Measurements from ENCODE around the gene HOXD13.

The HOXD13 gene

DNA sequence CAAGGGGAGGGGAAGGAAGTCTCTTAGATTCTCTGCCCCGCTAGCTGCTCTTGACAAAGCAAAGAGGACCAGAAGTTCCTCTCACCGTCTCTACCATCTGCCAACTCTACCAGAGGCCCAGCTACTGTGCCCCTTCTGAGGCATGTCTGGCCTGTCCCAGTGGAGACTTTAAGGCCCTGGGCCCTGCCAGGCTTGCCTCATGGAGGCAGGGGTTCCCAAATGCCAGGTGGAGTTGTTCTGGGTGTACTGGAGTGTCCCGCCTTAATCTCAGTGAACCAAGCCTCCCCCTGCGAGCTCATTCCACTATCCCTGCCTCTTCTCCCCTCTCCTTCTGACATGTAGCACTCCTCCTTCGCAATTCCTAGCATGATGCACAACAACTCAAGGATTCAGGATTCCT is 9.3 kb downstream of the HOXD13 start:
- H3K18ac ChIP-seq (ENCODE audit: low read length): no peak overlapping the region
- peaks cover 91% of the 10 kb centered on the region for H3K27me3 ChIP-seq (ENCODE audit: insufficient read depth, low read length)
- no peak overlapping the region for H4K91ac ChIP-seq (ENCODE audit: low read depth, low read length)
- H2AFZ ChIP-seq (ENCODE audit: insufficient read depth, low read length, poor library complexity): no peak overlapping the region
- H2AK5ac ChIP-seq (ENCODE audit: low read length): no peak overlapping the region
- no peak overlapping the region for H3K4me3 ChIP-seq (ENCODE audit: low read depth, low read length)
- H3K23ac ChIP-seq (ENCODE audit: low read length): no peak overlapping the region
- H2BK12ac ChIP-seq (ENCODE audit: low read length): no peak overlapping the region
- WGBS (ENCODE audit: extremely low coverage, insufficient coverage, insufficient read length): no CpG with 5 or more reads among the region's 5 CpGs
- H3K9me3 ChIP-seq (ENCODE audit: insufficient read depth, low read depth, low read length): peaks cover 15% of the 10 kb centered on the region
- DNase-seq: no peak
- no peak overlapping the region for H2BK5ac ChIP-seq (ENCODE audit: low read depth, low read length, poor library complexity)
- H3K4ac ChIP-seq (ENCODE audit: low read depth, low read length): no peak overlapping the region
- H3K4me2 ChIP-seq (ENCODE audit: low read length): no peak overlapping the region
- no peak overlapping the region for H3K27ac ChIP-seq (ENCODE audit: low read depth, low read length)
- no peak overlapping the region for H4K12ac ChIP-seq (ENCODE audit: low read depth, low read length)
- no peak overlapping the region for H2BK120ac ChIP-seq (ENCODE audit: insufficient read depth, low read length, poor library complexity)
- no peak overlapping the region for H4K8ac ChIP-seq (ENCODE audit: low read depth, low read length)
- H3K9ac ChIP-seq (ENCODE audit: low read length): no peak overlapping the region
- no peak overlapping the region for H3K14ac ChIP-seq (ENCODE audit: low read length)
- H3K79me1 ChIP-seq (ENCODE audit: low read length): peaks cover 4% of the 10 kb centered on the region
- peaks cover 6 to 29% of the 10 kb centered on the region in 2 experiments for H3K4me1 ChIP-seq (ENCODE audit: control insufficient read depth in 1 of 2, insufficient read depth in 2 of 2, low read length in 2 of 2)
- H3K36me3 ChIP-seq (ENCODE audit: control insufficient read depth in 1 of 2, insufficient read depth in 2 of 2, low read length in 2 of 2): no peaks in the 10 kb centered on the region
- H3K79me2 ChIP-seq (ENCODE audit: control insufficient read depth, insufficient read depth, low read length, poor library complexity): no peaks in the 10 kb centered on the region

GRCh38 chr2:176102309-176102866 is 9.9 kb downstream of the HOXD13 start:
- Histone ChIP-seq H4K8ac (ENCODE audit: low read depth, low read length) (no peak overlapping the region), H4K12ac (ENCODE audit: low read depth, low read length) (no peak overlapping the region), H3K79me1 (ENCODE audit: low read length) (peaks cover 4% of the 10 kb centered on the region), H3K9me3 (ENCODE audit: insufficient read depth, low read depth, low read length) (peaks cover 16% of the 10 kb centered on the region), H3K27me3 (ENCODE audit: insufficient read depth, low read length) (peaks cover 91% of the 10 kb centered on the region), H2AK5ac (ENCODE audit: low read length) (no peak overlapping the region), H3K4me1 (ENCODE audit: control insufficient read depth in 1 of 2, insufficient read depth in 2 of 2, low read length in 2 of 2) (peaks cover 11 to 32% of the 10 kb centered on the region in 2 experiments), H3K23ac (ENCODE audit: low read length) (no peak overlapping the region), H2BK5ac (ENCODE audit: low read depth, low read length, poor library complexity) (no peak overlapping the region), H3K79me2 (ENCODE audit: control insufficient read depth, insufficient read depth, low read length, poor library complexity) (no peaks in the 10 kb centered on the region), H3K18ac (ENCODE audit: low read length) (no peak overlapping the region), H3K4me2 (ENCODE audit: low read length) (no peak overlapping the region), H3K14ac (ENCODE audit: low read length) (no peak overlapping the region), H2AFZ (ENCODE audit: insufficient read depth, low read length, poor library complexity) (no peak overlapping the region), H3K4ac (ENCODE audit: low read depth, low read length) (no peak overlapping the region), H3K27ac (ENCODE audit: low read depth, low read length) (no peak overlapping the region), H3K9ac (ENCODE audit: low read length) (no peak overlapping the region), H2BK120ac (ENCODE audit: insufficient read depth, low read length, poor library complexity) (no peak overlapping the region), H4K91ac (ENCODE audit: low read depth, low read length) (no peak overlapping the region), H2BK12ac (ENCODE audit: low read length) (no peak overlapping the region), H3K4me3 (ENCODE audit: low read depth, low read length) (no peak overlapping the region), H3K36me3 (ENCODE audit: control insufficient read depth in 1 of 2, insufficient read depth in 2 of 2, low read length in 2 of 2) (no peaks in the 10 kb centered on the region)
- WGBS (ENCODE audit: extremely low coverage, insufficient coverage, insufficient read length): no CpG with 5 or more reads among the region's 7 CpGs
- no peak for DNase-seq

DNA sequence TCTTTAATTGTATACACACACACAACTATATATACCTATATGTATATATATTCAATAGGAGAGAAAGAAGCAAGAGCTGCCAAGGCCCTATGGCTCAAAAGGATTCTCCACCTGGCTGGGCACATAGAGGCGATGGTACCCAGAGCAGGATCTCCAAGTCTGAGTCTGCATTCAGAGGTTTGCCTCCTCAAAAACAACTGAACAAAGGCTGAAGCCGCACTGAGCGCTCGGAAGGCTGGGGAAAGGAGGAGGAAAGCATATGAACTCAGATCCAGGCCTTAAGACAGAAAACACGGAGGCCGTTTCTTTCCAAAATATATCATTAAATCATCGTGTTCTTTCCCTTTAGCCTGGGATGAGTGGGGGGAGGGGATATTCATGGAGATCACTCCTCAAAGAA is 10.7 kb downstream of the HOXD13 start:
- Histone ChIP-seq H3K4me3 (ENCODE audit: low read depth, low read length) (no peak overlapping the region), H3K9me3 (ENCODE audit: insufficient read depth, low read depth, low read length) (peaks cover 16% of the 10 kb centered on the region), H2BK5ac (ENCODE audit: low read depth, low read length, poor library complexity) (no peak overlapping the region), H3K9ac (ENCODE audit: low read length) (no peak overlapping the region), H3K18ac (ENCODE audit: low read length) (no peak overlapping the region), H3K23ac (ENCODE audit: low read length) (no peak overlapping the region), H3K27ac (ENCODE audit: low read depth, low read length) (no peak overlapping the region), H3K36me3 (ENCODE audit: control insufficient read depth in 1 of 2, insufficient read depth in 2 of 2, low read length in 2 of 2) (no peaks in the 10 kb centered on the region), H4K91ac (ENCODE audit: low read depth, low read length) (no peak overlapping the region), H4K8ac (ENCODE audit: low read depth, low read length) (no peak overlapping the region), H2BK12ac (ENCODE audit: low read length) (no peak overlapping the region), H2AK5ac (ENCODE audit: low read length) (no peak overlapping the region), H4K12ac (ENCODE audit: low read depth, low read length) (no peak overlapping the region), H3K79me2 (ENCODE audit: control insufficient read depth, insufficient read depth, low read length, poor library complexity) (no peaks in the 10 kb centered on the region), H3K79me1 (ENCODE audit: low read length) (peaks cover 4% of the 10 kb centered on the region), H2BK120ac (ENCODE audit: insufficient read depth, low read length, poor library complexity) (no peak overlapping the region), H3K27me3 (ENCODE audit: insufficient read depth, low read length) (peaks cover 91% of the 10 kb centered on the region), H3K4me1 (ENCODE audit: control insufficient read depth in 1 of 2, insufficient read depth in 2 of 2, low read length in 2 of 2) (peaks cover 10 to 25% of the 10 kb centered on the region in 2 experiments), H3K4ac (ENCODE audit: low read depth, low read length) (no peak overlapping the region), H3K4me2 (ENCODE audit: low read length) (no peak overlapping the region), H2AFZ (ENCODE audit: insufficient read depth, low read length, poor library complexity) (no peak overlapping the region), H3K14ac (ENCODE audit: low read length) (no peak overlapping the region)
- WGBS (ENCODE audit: extremely low coverage, insufficient coverage, insufficient read length): no CpG with 5 or more reads among the region's 7 CpGs
- DNase-seq: no peak

DNA sequence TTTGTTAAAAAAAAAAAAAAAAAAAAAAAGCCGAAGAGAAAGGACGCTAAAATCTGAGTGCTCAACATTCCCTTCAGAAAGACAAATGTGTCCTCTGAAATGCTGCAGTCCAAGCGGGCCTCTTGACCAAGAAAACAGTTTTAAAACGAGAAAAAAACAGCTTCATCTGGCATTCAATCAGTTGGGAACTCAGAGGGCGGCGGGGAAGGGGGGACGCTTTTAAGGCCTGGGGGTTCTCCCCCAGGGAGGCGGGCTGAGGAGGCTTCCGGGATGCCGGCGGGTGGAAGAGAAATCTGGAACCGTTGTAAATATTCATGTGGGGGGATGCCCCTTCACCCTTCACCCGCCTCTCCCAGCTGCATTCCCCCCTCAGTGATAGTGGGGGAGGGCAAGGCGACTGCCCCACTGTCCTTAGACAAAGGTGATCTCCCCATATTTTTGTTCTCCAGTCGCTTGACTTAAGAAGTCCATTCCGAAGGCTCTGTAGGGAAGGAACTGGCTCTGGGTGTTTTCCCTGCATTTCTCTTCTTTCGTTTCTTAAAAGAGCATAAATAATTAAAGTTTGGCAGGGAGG is 11.3 kb downstream of the HOXD13 start:
- Histone ChIP-seq H4K8ac (ENCODE audit: low read depth, low read length) (no peak overlapping the region), H3K9ac (ENCODE audit: low read length) (no peak overlapping the region), H3K27me3 (ENCODE audit: insufficient read depth, low read length) (peaks cover 91% of the 10 kb centered on the region), H3K4me3 (ENCODE audit: low read depth, low read length) (no peak overlapping the region), H3K4me2 (ENCODE audit: low read length) (peak overlapping the region; percentile 42), H3K14ac (ENCODE audit: low read length) (no peak overlapping the region), H3K23ac (ENCODE audit: low read length) (no peak overlapping the region), H3K36me3 (ENCODE audit: control insufficient read depth in 1 of 2, insufficient read depth in 2 of 2, low read length in 2 of 2) (no peaks in the 10 kb centered on the region), H3K9me3 (ENCODE audit: insufficient read depth, low read depth, low read length) (peaks cover 14% of the 10 kb centered on the region), H3K79me2 (ENCODE audit: control insufficient read depth, insufficient read depth, low read length, poor library complexity) (no peaks in the 10 kb centered on the region), H3K4ac (ENCODE audit: low read depth, low read length) (no peak overlapping the region), H2BK5ac (ENCODE audit: low read depth, low read length, poor library complexity) (no peak overlapping the region), H3K27ac (ENCODE audit: low read depth, low read length) (no peak overlapping the region), H2AFZ (ENCODE audit: insufficient read depth, low read length, poor library complexity) (no peak overlapping the region), H2BK12ac (ENCODE audit: low read length) (no peak overlapping the region), H2AK5ac (ENCODE audit: low read length) (no peak overlapping the region), H2BK120ac (ENCODE audit: insufficient read depth, low read length, poor library complexity) (no peak overlapping the region), H4K12ac (ENCODE audit: low read depth, low read length) (no peak overlapping the region), H4K91ac (ENCODE audit: low read depth, low read length) (no peak overlapping the region), H3K79me1 (ENCODE audit: low read length) (peaks cover 4% of the 10 kb centered on the region), H3K18ac (ENCODE audit: low read length) (no peak overlapping the region), H3K4me1 (ENCODE audit: control insufficient read depth in 1 of 2, insufficient read depth in 2 of 2, low read length in 2 of 2) (peaks cover 10 to 19% of the 10 kb centered on the region in 2 experiments)
- DNase-seq: no peak
- WGBS (ENCODE audit: extremely low coverage, insufficient coverage, insufficient read length): no CpG with 5 or more reads among the region's 17 CpGs
